Measurements from ENCODE around the gene LRRC4. TPM values are rescaled to one million over a fixed set of nuclear protein-coding genes. Genes with fewer than 3 reads are reported as not detected.

The LRRC4 gene
- total and polyA plus RNA-seq, 2 donors from 2014 or later, result 1.6 to 3.2 TPM

GRCh38 chr7:128000048-128000447 is 31.2 kb downstream of the LRRC4 start:
- no peak overlapping the region for H3K4me3 ChIP-seq (ENCODE audit: low read length in 3 of 3)
- TF ChIP-seq CTCF (IDR thresholded peaks at IDR 0.05; ENCODE audit: borderline replicate concordance, extremely low read depth, insufficient read depth), result no peak
- no peaks in the 10 kb centered on the region for H3K27me3 ChIP-seq (ENCODE audit: control insufficient read depth, insufficient read depth, low read length)
- FAIRE-seq (no peak), DNase-seq (no peak)
- peaks cover 0 to 38% (median 26%) of the 10 kb centered on the region in 3 donors for H3K4me1 ChIP-seq (ENCODE audit: control insufficient read depth in 2 of 3, insufficient read depth in 2 of 3, low read depth in 1 of 3, low read length in 3 of 3)
- intact Hi-C loops (cut with DNase I), result no loop called here
- no peaks in the 10 kb centered on the region for H3K9me3 ChIP-seq (ENCODE audit: control insufficient read depth in 2 of 3, insufficient read depth in 1 of 3, low read length in 3 of 3)
- no peaks in the 10 kb centered on the region for H3K36me3 ChIP-seq (ENCODE audit: control insufficient read depth in 2 of 3, insufficient read depth in 3 of 3, low read length in 3 of 3)
- H3K9ac ChIP-seq (ENCODE audit: low read length in 3 of 3), result no peak overlapping the region
- H3K27ac ChIP-seq (ENCODE audit: low read depth in 2 of 2, low read length in 2 of 2), result peak overlapping the region; percentile 44 to 63

GRCh38 chr7:127998671-127999070 is 32.6 kb downstream of the LRRC4 start:
- Histone ChIP-seq H3K9me3 (ENCODE audit: control insufficient read depth in 2 of 3, insufficient read depth in 1 of 3, low read length in 3 of 3) (no peaks in the 10 kb centered on the region), H3K27ac (ENCODE audit: low read depth in 2 of 2, low read length in 2 of 2) (no peak overlapping the region), H3K27me3 (ENCODE audit: control insufficient read depth, insufficient read depth, low read length) (no peaks in the 10 kb centered on the region), H3K36me3 (ENCODE audit: control insufficient read depth in 2 of 3, insufficient read depth in 3 of 3, low read length in 3 of 3) (no peaks in the 10 kb centered on the region), H3K9ac (ENCODE audit: low read length in 3 of 3) (no peak overlapping the region), H3K4me1 (ENCODE audit: control insufficient read depth in 2 of 3, insufficient read depth in 2 of 3, low read depth in 1 of 3, low read length in 3 of 3) (peaks cover 0 to 30% (median 22%) of the 10 kb centered on the region in 3 donors), H3K4me3 (ENCODE audit: low read length in 3 of 3) (no peak overlapping the region)
- no peak for DNase-seq
- intact Hi-C loops (cut with DNase I), result no loop called here
- no peak for FAIRE-seq
- no peak for TF ChIP-seq CTCF (IDR thresholded peaks at IDR 0.05; ENCODE audit: borderline replicate concordance, extremely low read depth, insufficient read depth)

- Histone ChIP-seq H3K9me3 (ENCODE audit: control insufficient read depth in 2 of 3, insufficient read depth in 1 of 3, low read length in 3 of 3) (no peaks in the 10 kb centered on the region), H3K27me3 (ENCODE audit: control insufficient read depth, insufficient read depth, low read length) (no peaks in the 10 kb centered on the region), H3K27ac (ENCODE audit: low read depth in 2 of 2, low read length in 2 of 2) (no peak overlapping the region), H3K4me1 (ENCODE audit: control insufficient read depth in 2 of 3, insufficient read depth in 2 of 3, low read depth in 1 of 3, low read length in 3 of 3) (peaks cover 0 to 28% (median 22%) of the 10 kb centered on the region in 3 donors), H3K36me3 (ENCODE audit: control insufficient read depth in 2 of 3, insufficient read depth in 3 of 3, low read length in 3 of 3) (no peaks in the 10 kb centered on the region), H3K9ac (ENCODE audit: low read length in 3 of 3) (no peak overlapping the region), H3K4me3 (ENCODE audit: low read length in 3 of 3) (no peak overlapping the region)
- FAIRE-seq, result no peak
- intact Hi-C loops (cut with DNase I), result no loop called here
- no peak for TF ChIP-seq CTCF (IDR thresholded peaks at IDR 0.05; ENCODE audit: borderline replicate concordance, extremely low read depth, insufficient read depth)
- no peak for DNase-seq
Observed at GRCh38 chr7:127997226-127997922, 33.9 kb downstream of the LRRC4 start.

All from kidney (tissue), 14 donors.